Left lung (tissue), 10 donors: Measurements from ENCODE around the gene AHNAK2. TPM values are rescaled to one million over a fixed set of nuclear protein-coding genes. Genes with fewer than 3 reads are reported as not detected.

Experiments used
- ATAC-seq: fragments of 200-7000 bp; cut with Tn5 transposase; one replicate; pipeline ENCODE4 v1.9.1; 2020; ENCODE audit warnings: moderate library complexity
- DNase-seq, 4 donors: peaks; one replicate each; pipeline ENCODE4 v3.0.0-alpha.2; 2013 to 2020
- H3K27ac ChIP-seq, 2 donors: fragments of 200-600 bp; sonication (generic) in 1 of 2; one replicate each; pipeline versions ENCODE4 v1.5.0 to v1.8.0; 2020 to 2021
- H3K27me3 ChIP-seq, 2 donors: fragments of 200-600 bp; sonication (generic) in 1 of 2; one replicate each; pipeline versions ENCODE4 v1.5.0 to v1.8.0; 2020 to 2021
- H3K36me3 ChIP-seq, 2 donors: fragments of 200-600 bp; sonication (generic) in 1 of 2; one replicate each; pipeline versions ENCODE4 v1.5.0 to v1.8.0; 2020 to 2021
- H3K4me1 ChIP-seq, 2 donors: fragments of 200-600 bp; one replicate each; pipeline ENCODE4 v1.8.0; 2021
- H3K4me3 ChIP-seq, 2 donors: fragments of 200-600 bp; sonication (generic) in 1 of 2; one replicate each; pipeline versions ENCODE4 v1.5.0 to v1.8.0; 2020 to 2021; ENCODE audit warnings: mild to moderate bottlenecking in 1 of 2
- H3K9me3 ChIP-seq, 2 donors: fragments of 200-600 bp; sonication (generic) in 1 of 2; one replicate each; pipeline versions ENCODE4 v1.5.0 to v1.8.0; 2020 to 2021
- CTCF ChIP-seq, 2 donors: fragments of 200-600 bp; sonication (generic) in 1 of 2; IDR thresholded peaks; one replicate each; pipeline versions ENCODE4 v1.5.0 to v1.8.0; 2021; ENCODE audit warnings: antibody characterized with exemption in 2 of 2
- intact Hi-C, 2 donors: fragments of 100-400 bp; cut with DNase I; formaldehyde crosslinking; loops; one replicate each; pipeline versions ENCODE4 v1.11.2 to v1.14.2; 2022
- polyA plus RNA-seq, 6 donors: library from polyadenylated mRNA; unstranded; fragments of 120-200 nt; gene quantifications; one replicate each; pipeline ENCODE4 v1.2.1, GENCODE V29; 2013; ENCODE audit not compliant: insufficient read length in 6 of 6
- total RNA-seq, 2 donors: library from RNA; stranded (reverse); fragmentation: NEBNext Ultra II Directional; extraction: Animal tissue kit (Norgen Biotek cat#: 25700); gene quantifications; one replicate each; pipeline ENCODE4 v1.2.1, GENCODE V29; 2021
- donor health status: DM: no; HTN: yes; CAD: no.
- donor health status: DM: no; HTN: no; CAD: no.

Gene AHNAK2
- total and polyA plus RNA-seq, 8 donors = 1.4 to 22.3 (median 2.5) TPM

- Histone ChIP-seq H3K9me3 (no peaks in the 10 kb centered on the region), H3K36me3 (no peaks in the 10 kb centered on the region), H3K27me3 (peaks cover 4 to 52% of the 10 kb centered on the region in 2 donors), H3K4me3 (no peak overlapping the region), H3K27ac (no peak overlapping the region), H3K4me1 (peaks cover 8 to 13% of the 10 kb centered on the region in 2 donors)
- TF ChIP-seq CTCF (IDR thresholded peaks at IDR 0.05) = no peak
- DNase-seq (peak in 1 of 4 donors; percentile 15), ATAC-seq (no peak)
- intact Hi-C loops = no loop called here
Observed at GRCh38 chr14:104935026-104935650, 43.0 kb downstream of the AHNAK2 start.

- Histone ChIP-seq H3K27me3 (peaks cover 4 to 52% of the 10 kb centered on the region in 2 donors), H3K27ac (no peak overlapping the region), H3K4me1 (peaks cover 8 to 13% of the 10 kb centered on the region in 2 donors), H3K9me3 (no peaks in the 10 kb centered on the region), H3K4me3 (peak overlapping the region; percentile 38 to 48), H3K36me3 (no peaks in the 10 kb centered on the region)
- no peak for TF ChIP-seq CTCF (IDR thresholded peaks at IDR 0.05)
- intact Hi-C loops = no loop called here
- ATAC-seq = no peak
- DNase-seq = peak in 1 of 4 donors; percentile 25
Observed at GRCh38 chr14:104933746-104934733, 44.1 kb downstream of the AHNAK2 start.

GRCh38 chr14:104932676-104933631, 45.2 kb downstream of the AHNAK2 start:
- peak overlapping the region; percentile 38 to 48 for H3K4me3 ChIP-seq
- peak overlapping the region in 1 of 2 donors; percentile 48 for H3K27ac ChIP-seq
- TF ChIP-seq CTCF (IDR thresholded peaks at IDR 0.05) = peak; percentile 67 to 86
- ATAC-seq (peak; percentile 95), DNase-seq (peak; percentile 82 to 97 (median 89))
- no peaks in the 10 kb centered on the region for H3K36me3 ChIP-seq
- peaks cover 8 to 13% of the 10 kb centered on the region in 2 donors for H3K4me1 ChIP-seq
- H3K27me3 ChIP-seq = peaks cover 4 to 60% of the 10 kb centered on the region in 2 donors
- intact Hi-C loops = no loop called here
- no peaks in the 10 kb centered on the region for H3K9me3 ChIP-seq

GRCh38 chr14:104931771-104932675, 46.2 kb downstream of the AHNAK2 start:
- H3K36me3 ChIP-seq = no peaks in the 10 kb centered on the region
- TF ChIP-seq CTCF (IDR thresholded peaks at IDR 0.05) = no peak
- DNase-seq = peak in 3 of 4 donors; percentile 19 to 72 (median 30)
- ATAC-seq = no peak
- H3K9me3 ChIP-seq = no peaks in the 10 kb centered on the region
- H3K4me3 ChIP-seq = peak overlapping the region; percentile 38 to 48
- peaks cover 4 to 62% of the 10 kb centered on the region in 2 donors for H3K27me3 ChIP-seq
- no peak overlapping the region for H3K27ac ChIP-seq
- intact Hi-C loops = no loop called here
- H3K4me1 ChIP-seq = peaks cover 8 to 15% of the 10 kb centered on the region in 2 donors
